Stimulated activated CD8-positive, alpha-beta memory T cell treated with anti-CD3 and anti-CD28 coated beads, Interleukin-12 subunit alpha, Interleukin-12 subunit beta, amount 100 ng/mL, for 24 hours (primary cell): ENCODE results near the gene KAT6B.

ENCODE experiments used
- DNase-seq: peaks from one replicate; pipeline ENCODE4 v3.0.0-alpha.2; 2020; ENCODE audit errors: extremely low read depth

KAT6B gene

GRCh38 chr10:74987339-74988053 lies 161.1 kb downstream of the KAT6B start:
- no peak for DNase-seq

- no peak for DNase-seq
These were observed 161.8 kb downstream of the KAT6B start for GRCh38 chr10:74988054-74988775.

GRCh38 chr10:74988832-74989561 lies 162.6 kb downstream of the KAT6B start:
- DNase-seq: no peak

GRCh38 chr10:74991435-74991834 lies 165.0 kb downstream of the KAT6B start:
- DNase-seq: no peak

GRCh38 chr10:74992068-74992467 lies 165.7 kb downstream of the KAT6B start:
- no peak for DNase-seq

GRCh38 chr10:74993649-74994048 lies 167.2 kb downstream of the KAT6B start:
- no peak for DNase-seq

GRCh38 chr10:74994854-74995253 lies 168.5 kb downstream of the KAT6B start:
- no peak for DNase-seq

- no peak for DNase-seq
These were observed 169.4 kb downstream of the KAT6B start for GRCh38 chr10:74995806-74996205.

GRCh38 chr10:74997163-74997562 lies 170.8 kb downstream of the KAT6B start:
- DNase-seq: no peak

- no peak for DNase-seq
These were observed 174.4 kb downstream of the KAT6B start for GRCh38 chr10:75000748-75001321.

- no peak for DNase-seq
These were observed 175.4 kb downstream of the KAT6B start for GRCh38 chr10:75001715-75002350.

- no peak for DNase-seq
These were observed 175.9 kb downstream of the KAT6B start for GRCh38 chr10:75002351-75002725.

- no peak for DNase-seq
These were observed 176.7 kb downstream of the KAT6B start for GRCh38 chr10:75002967-75003594.

GRCh38 chr10:75003891-75004290 lies 177.5 kb downstream of the KAT6B start:
- no peak for DNase-seq

- DNase-seq: no peak
These were observed 181.2 kb downstream of the KAT6B start for GRCh38 chr10:75007646-75008045.

GRCh38 chr10:75008952-75009351 lies 182.6 kb downstream of the KAT6B start:
- DNase-seq: no peak

GRCh38 chr10:75009426-75009825 lies 183.0 kb downstream of the KAT6B start:
- DNase-seq: no peak

- no peak for DNase-seq
These were observed 184.0 kb downstream of the KAT6B start for GRCh38 chr10:75010373-75010772.

- DNase-seq: no peak
These were observed 184.8 kb downstream of the KAT6B start for GRCh38 chr10:75011221-75011620.

GRCh38 chr10:75012471-75012870 lies 186.1 kb downstream of the KAT6B start:
- no peak for DNase-seq

GRCh38 chr10:75013007-75013406 lies 186.6 kb downstream of the KAT6B start:
- DNase-seq: no peak
